ENCODE measurements around the gene SYT8. TPM values are rescaled to one million over a fixed set of nuclear protein-coding genes. Genes with fewer than 3 reads are reported as not detected.

SYT8 gene
- total RNA-seq, 1 experiment from 2014 or later, result 7.8 TPM

- POLR2A ChIA-PET (ENCODE audit: unreplicated experiment), result no interaction called here
- H3K4me1 ChIP-seq (ENCODE audit: insufficient read depth, low read length), result peaks cover 60% of the 10 kb centered on the region
These were observed 5.6 kb upstream of the SYT8 start for GRCh38 chr11:1829039-1829820.

GRCh38 chr11:1830004-1830321 is 4.8 kb upstream of the SYT8 start:
- BruUV-seq (replicated peaks), result no TSS peak
- Histone ChIP-seq H3K4me2 (ENCODE audit: low read length) (no peak overlapping the region), H3K36me3 (ENCODE audit: low read depth, low read length) (no peaks in the 10 kb centered on the region), H3F3A (ENCODE audit: low read length, unreplicated experiment) (no peaks in the 10 kb centered on the region), H2AFZ (ENCODE audit: low read length) (no peak overlapping the region), H3K9ac (ENCODE audit: low read length) (no peak overlapping the region), H3K79me2 (ENCODE audit: low read length) (no peaks in the 10 kb centered on the region), H4K20me1 (ENCODE audit: low read length) (no peaks in the 10 kb centered on the region), H3K9me2 (replicated peaks; ENCODE audit: low read length) (no peaks in the 10 kb centered on the region), H3K4me1 (ENCODE audit: insufficient read depth, low read length) (peaks cover 67% of the 10 kb centered on the region), H3K27me3 (ENCODE audit: low read length) (no peaks in the 10 kb centered on the region), H3K9me3 (ENCODE audit: low read length) (no peaks in the 10 kb centered on the region), H3K4me3 (ENCODE audit: low read length) (no peak overlapping the region), H3K27ac (ENCODE audit: low read length) (no peak overlapping the region)
- TF ChIP-seq EZH2phosphoT487 (IDR thresholded peaks at IDR 0.05; ENCODE audit: borderline replicate concordance, low read length) (no peak), EZH2 (IDR thresholded peaks at IDR 0.05; ENCODE audit: low read length, unreplicated experiment) (no peak), CTCF (conservative IDR thresholded peaks at IDR 0.05; ENCODE audit: low read depth, low read length) (no peak)
- DNase-seq, result no peak
- ChIA-PET CTCF (no interaction called here), POLR2A (ENCODE audit: unreplicated experiment) (no interaction called here)
- intact Hi-C loops (cut with micrococcal nuclease), result loop anchor here (5.0 to 10.0 kb wide), 2 partner anchors 68 to 325 kb away; partner anchors contain the start of gene CTSD
- no peak for ATAC-seq

More at GRCh38 chr11:1829039-1829820, 5.6 kb upstream of the SYT8 start:
- H2AFZ ChIP-seq (ENCODE audit: low read length), result no peak overlapping the region
- no peaks in the 10 kb centered on the region for H3K27me3 ChIP-seq (ENCODE audit: low read length)
- TF ChIP-seq EZH2phosphoT487 (IDR thresholded peaks at IDR 0.05; ENCODE audit: borderline replicate concordance, low read length) (no peak), CTCF (conservative IDR thresholded peaks at IDR 0.05; ENCODE audit: low read depth, low read length) (no peak), EZH2 (IDR thresholded peaks at IDR 0.05; ENCODE audit: low read length, unreplicated experiment) (no peak)
- CTCF ChIA-PET, result interaction anchor here (0.5 to 0.6 kb wide), 2 partner anchors 57 to 67 kb away, joined by 3 read pairs; no protein-coding TSS in a partner anchor
- DNase-seq (peak; percentile 81), ATAC-seq (peak; percentile 71)
- no peaks in the 10 kb centered on the region for H3K79me2 ChIP-seq (ENCODE audit: low read length)
- H3K4me3 ChIP-seq (ENCODE audit: low read length), result no peak overlapping the region
- no peaks in the 10 kb centered on the region for H3F3A ChIP-seq (ENCODE audit: low read length, unreplicated experiment)
- H3K9me3 ChIP-seq (ENCODE audit: low read length), result no peaks in the 10 kb centered on the region
- no peaks in the 10 kb centered on the region for H3K36me3 ChIP-seq (ENCODE audit: low read depth, low read length)
- no peaks in the 10 kb centered on the region for H3K9me2 ChIP-seq (replicated peaks; ENCODE audit: low read length)
- no TSS peak for BruUV-seq (replicated peaks)
- intact Hi-C loops (cut with micrococcal nuclease), result no loop called here
- no peaks in the 10 kb centered on the region for H4K20me1 ChIP-seq (ENCODE audit: low read length)
- H3K4me2 ChIP-seq (ENCODE audit: low read length), result peak overlapping the region; percentile 21; the same call in 1 of the 2 replicates
- H3K9ac ChIP-seq (ENCODE audit: low read length), result no peak overlapping the region
- H3K27ac ChIP-seq (ENCODE audit: low read length), result no peak overlapping the region

All from PC-3 (cell line).